ENCODE results near the gene ADGRD1.

Gene ADGRD1

GRCh38 chr12:131177599-131177998, 223.9 kb downstream of the ADGRD1 start:
- FAIRE-seq: no peak

- no peak for FAIRE-seq
These were observed 233.9 kb downstream of the ADGRD1 start for GRCh38 chr12:131187602-131188001.

- FAIRE-seq: no peak
These were observed 234.7 kb downstream of the ADGRD1 start for GRCh38 chr12:131188131-131189050.

GRCh38 chr12:131189781-131190180, 236.1 kb downstream of the ADGRD1 start:
- FAIRE-seq: no peak

- FAIRE-seq: no peak
These were observed 237.3 kb downstream of the ADGRD1 start for GRCh38 chr12:131190965-131191364.
